HG02943 (cell line): ENCODE results near the gene PPP1R1B.

Experiments
- ATAC-seq: cut with Tn5 transposase; IDR thresholded peaks from one replicate; pipeline ENCODE4 v1.9.1; 2021; ENCODE audit warnings: mild to moderate bottlenecking, low read depth, moderate library complexity; ENCODE audit not compliant: unreplicated experiment

Gene PPP1R1B

DNA sequence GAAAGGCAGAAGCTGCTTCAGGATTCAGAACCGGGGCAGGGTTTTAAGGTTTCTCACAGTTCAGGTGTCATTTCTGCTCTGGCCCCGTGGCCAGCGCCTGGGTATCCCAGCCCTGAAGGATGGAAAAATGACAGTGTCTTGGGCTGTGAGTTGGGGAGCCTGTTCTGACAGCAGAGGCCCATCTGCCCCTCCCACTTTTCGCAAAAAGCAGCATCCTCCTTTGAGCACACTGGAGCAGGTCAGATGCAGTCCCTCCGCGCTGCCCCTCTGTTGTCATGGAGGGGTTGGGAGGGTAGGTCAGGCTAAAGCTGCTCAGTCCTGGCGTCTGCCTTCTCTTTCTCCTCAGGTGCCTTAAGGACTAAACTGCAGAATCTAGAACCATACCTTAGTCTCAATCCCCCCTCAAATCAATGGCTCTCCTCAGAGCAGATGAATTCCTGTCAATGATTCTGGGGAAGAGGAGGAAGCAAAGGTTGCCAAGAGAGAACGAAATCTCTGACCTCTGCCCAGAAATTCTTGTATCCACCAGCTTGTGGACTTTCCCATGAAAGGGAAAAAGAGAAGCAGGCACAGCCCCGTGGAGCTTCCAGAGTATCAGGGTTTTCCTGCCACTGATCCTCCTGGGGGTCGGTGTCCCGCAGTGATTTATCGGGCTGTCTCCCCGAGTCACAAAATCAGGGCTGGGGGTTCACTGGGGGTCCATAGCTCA, 26.3 kb upstream of the PPP1R1B start:
- no peak for ATAC-seq

DNA sequence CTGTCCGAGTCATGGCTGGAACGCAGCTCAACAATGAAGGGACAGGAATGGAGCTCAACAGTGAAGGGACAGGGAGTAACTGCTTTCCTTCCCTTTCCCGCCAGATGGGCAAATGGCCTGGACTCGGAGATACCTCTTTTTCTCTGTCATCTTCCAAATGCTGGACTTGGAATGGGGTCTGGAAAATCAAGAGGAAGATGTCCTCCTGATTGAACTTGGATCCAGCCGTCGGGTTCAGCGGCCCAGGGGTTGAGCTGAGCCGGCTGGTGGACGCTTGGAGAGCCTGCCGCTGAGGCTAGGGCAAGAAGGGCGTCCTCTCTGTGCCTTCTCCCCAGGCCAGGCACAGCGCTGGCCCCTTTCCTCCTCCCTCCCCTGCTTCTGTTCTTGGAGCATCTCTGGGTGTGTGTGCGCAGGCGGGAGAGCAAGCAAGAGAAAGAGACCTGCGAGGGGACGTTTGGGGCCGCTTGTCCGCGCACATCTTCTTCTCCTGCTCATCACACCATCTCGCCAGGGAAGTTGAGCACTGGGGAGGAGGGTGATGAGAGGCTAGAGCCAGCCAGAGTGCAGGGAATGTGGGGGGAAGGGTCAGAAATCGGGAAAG, 25.7 kb upstream of the PPP1R1B start:
- no peak for ATAC-seq

DNA sequence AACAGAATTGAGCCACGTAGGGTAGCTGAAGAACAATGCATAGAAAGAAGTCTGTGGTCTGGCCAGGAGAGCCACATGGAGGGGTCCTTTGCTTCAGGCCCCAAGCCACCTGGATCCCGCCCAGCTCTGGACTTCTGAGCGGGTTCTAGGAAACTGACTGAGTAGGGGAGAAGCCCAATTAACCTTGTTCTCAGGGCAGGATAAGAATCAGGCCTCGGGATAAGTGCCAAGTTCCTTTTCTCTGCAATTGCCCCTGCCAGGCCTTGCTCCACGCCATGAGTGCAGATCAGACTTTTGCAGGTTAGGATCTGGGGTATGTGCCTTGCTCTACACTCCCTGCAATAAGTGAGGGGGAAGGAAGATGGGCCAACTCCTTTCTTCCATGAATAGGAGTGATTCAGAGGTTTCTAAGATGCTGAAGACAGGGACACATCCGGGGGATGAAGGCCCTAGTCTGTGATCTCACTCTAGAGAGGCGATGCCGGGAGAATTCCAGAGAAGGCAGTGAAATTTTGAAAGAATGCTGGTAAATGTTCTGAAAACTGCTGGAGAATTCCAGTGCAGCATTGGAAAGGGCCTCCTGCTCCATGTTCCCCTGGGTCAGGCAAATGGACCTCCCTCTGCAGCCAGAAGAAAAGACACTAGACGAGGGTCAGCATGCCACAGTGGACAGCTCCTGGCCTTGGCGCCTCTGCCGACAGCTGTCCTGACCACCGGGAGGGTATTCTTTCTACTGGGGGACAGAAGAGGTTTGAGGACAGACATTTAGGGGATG, 24.8 kb upstream of the PPP1R1B start:
- no peak for ATAC-seq

- ATAC-seq = no peak
These were observed 24.0 kb upstream of the PPP1R1B start for GRCh38 chr17:39602533-39603303.

GRCh38 chr17:39603304-39604016, 23.3 kb upstream of the PPP1R1B start:
- ATAC-seq = no peak

- no peak for ATAC-seq
These were observed 21.8 kb upstream of the PPP1R1B start for GRCh38 chr17:39604911-39605491.

GRCh38 chr17:39605492-39606433, 21.0 kb upstream of the PPP1R1B start:
- ATAC-seq = no peak

DNA sequence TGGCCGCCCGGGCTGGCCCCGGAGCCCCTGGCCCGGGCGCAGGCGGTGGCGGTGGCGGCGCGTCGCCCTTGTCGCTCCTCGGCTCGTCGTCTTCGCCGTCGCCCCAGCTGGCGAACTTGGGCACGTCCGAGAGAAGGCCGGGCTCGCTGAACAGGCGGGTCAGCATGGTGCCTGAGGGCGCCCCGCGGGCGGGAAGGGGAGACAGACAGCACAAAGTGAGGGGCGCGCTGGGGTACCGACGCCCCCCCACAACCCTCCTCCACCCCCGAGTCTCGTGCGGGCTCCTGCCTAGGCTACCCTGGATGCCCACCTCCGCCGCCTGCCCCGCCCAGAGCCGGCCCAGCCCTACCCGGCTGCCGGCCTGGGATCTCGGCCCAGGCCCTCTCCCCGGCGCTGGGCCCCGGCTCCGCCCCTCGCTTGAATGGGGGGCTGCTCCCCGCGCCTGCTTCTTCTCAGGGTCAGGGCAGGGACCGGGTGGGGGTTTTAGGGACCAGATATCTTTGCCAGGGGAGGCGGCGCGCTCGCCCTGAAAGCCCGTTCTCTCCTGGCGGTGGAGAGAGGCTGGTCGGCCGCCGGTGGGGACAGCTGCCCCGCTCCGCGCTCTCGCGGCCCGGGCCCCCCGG, 20.2 kb upstream of the PPP1R1B start:
- ATAC-seq = no peak

- ATAC-seq = no peak
These were observed 19.5 kb upstream of the PPP1R1B start for GRCh38 chr17:39607057-39607850.

DNA sequence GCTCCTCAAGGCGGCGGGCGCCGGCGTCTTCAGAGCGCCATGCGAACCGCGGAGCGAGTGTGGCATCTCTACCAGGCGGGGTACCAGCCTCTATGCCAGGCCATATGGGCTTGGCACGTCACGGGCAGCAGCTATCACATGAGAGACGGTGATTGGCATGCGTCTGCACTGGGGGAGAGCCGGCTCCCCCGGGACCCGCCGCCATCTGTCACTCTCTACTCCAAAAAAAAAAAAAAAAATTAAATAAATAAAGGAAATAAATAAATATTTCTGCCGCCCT, 19.0 kb upstream of the PPP1R1B start, which contains the start of gene NEUROD2:
NEUROD2 (minus strand) TSS at position 70 of the 280 bp plus-strand sequence. CDS start 1,321 bp downstream, outside the sequence.
- no peak for ATAC-seq

DNA sequence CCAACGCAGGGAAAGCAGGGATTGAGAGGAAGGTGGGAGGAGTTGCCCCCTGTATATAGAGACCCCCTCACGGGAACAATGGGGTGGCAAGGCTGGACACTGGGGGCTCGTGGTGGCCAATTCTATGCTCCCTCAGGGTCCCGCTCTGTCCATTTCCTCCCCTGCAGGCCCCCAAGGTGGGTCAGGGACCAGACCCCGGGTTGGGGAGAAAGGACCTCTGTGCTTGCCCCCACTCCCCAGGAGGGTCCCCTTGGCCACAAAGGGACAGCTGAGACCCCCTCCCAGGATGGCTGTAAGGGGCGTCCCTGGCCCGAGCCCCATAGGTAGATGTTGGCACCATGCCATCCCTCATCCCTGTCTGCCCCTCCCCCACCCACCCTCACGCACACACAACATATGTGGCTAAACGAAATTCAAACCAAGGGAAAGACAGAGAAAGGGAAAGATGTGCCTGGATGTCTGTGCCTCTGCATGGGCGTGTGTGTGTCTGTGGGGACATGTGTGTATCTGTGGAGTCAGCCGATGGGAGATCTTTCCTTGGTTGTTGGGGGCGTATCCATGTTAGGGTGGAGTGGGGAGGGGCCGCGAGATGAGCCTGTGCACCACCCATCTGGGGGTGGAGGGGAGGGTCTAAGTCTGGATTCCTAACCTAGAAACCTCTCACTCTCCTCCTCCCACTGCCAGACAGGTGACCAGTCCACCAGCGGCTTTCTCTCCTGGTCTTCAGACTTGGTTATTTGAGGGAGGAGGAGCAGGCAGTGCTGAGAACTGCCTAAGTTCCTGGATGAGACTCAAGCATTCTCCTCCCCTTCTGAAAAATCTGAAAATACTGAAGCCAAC, 18.4 kb upstream of the PPP1R1B start:
- no peak for ATAC-seq

GRCh38 chr17:39609416-39610025, 17.2 kb upstream of the PPP1R1B start:
- no peak for ATAC-seq

GRCh38 chr17:39611401-39612112, 15.2 kb upstream of the PPP1R1B start:
- no peak for ATAC-seq

GRCh38 chr17:39612291-39612894, 14.4 kb upstream of the PPP1R1B start:
- ATAC-seq = no peak

GRCh38 chr17:39612935-39613464, 13.8 kb upstream of the PPP1R1B start:
- no peak for ATAC-seq
